ENCODE results near the gene UNC5B.

UNC5B gene

GRCh38 chr10:71312811-71313789, 100.7 kb downstream of the UNC5B start:
- in situ Hi-C loops (cut with HindIII; ENCODE audit: low sequenced_read_pairs), result no loop called here

- in situ Hi-C loops (cut with HindIII; ENCODE audit: low sequenced_read_pairs), result no loop called here
Observed at GRCh38 chr10:71314028-71314693, 101.8 kb downstream of the UNC5B start.

- in situ Hi-C loops (cut with HindIII; ENCODE audit: low sequenced_read_pairs), result no loop called here
Observed at GRCh38 chr10:71314694-71315225, 102.4 kb downstream of the UNC5B start.

GRCh38 chr10:71316056-71316785, 103.9 kb downstream of the UNC5B start:
- in situ Hi-C loops (cut with HindIII; ENCODE audit: low sequenced_read_pairs), result no loop called here

- in situ Hi-C loops (cut with HindIII; ENCODE audit: low sequenced_read_pairs), result no loop called here
Observed at GRCh38 chr10:71316786-71317160, 104.4 kb downstream of the UNC5B start.

GRCh38 chr10:71317739-71318138, 105.4 kb downstream of the UNC5B start:
- in situ Hi-C loops (cut with HindIII; ENCODE audit: low sequenced_read_pairs), result no loop called here

- in situ Hi-C loops (cut with HindIII; ENCODE audit: low sequenced_read_pairs), result no loop called here
Observed at GRCh38 chr10:71319042-71319799, 106.9 kb downstream of the UNC5B start, which contains the start of gene SLC29A3. Gene SLC29A3 (plus strand): TSS chr10:71319259. CDS start chr10:71319310, 51 bp downstream.

GRCh38 chr10:71319800-71320392, 107.5 kb downstream of the UNC5B start:
- in situ Hi-C loops (cut with HindIII; ENCODE audit: low sequenced_read_pairs), result no loop called here

GRCh38 chr10:71320592-71320991, 108.2 kb downstream of the UNC5B start:
- in situ Hi-C loops (cut with HindIII; ENCODE audit: low sequenced_read_pairs), result no loop called here

- in situ Hi-C loops (cut with HindIII; ENCODE audit: low sequenced_read_pairs), result no loop called here
Observed at GRCh38 chr10:71321386-71321785, 109.0 kb downstream of the UNC5B start.

GRCh38 chr10:71323407-71323806, 111.0 kb downstream of the UNC5B start:
- in situ Hi-C loops (cut with HindIII; ENCODE audit: low sequenced_read_pairs), result no loop called here

- in situ Hi-C loops (cut with HindIII; ENCODE audit: low sequenced_read_pairs), result no loop called here
Observed at GRCh38 chr10:71324743-71325142, 112.4 kb downstream of the UNC5B start.

- in situ Hi-C loops (cut with HindIII; ENCODE audit: low sequenced_read_pairs), result no loop called here
Observed at GRCh38 chr10:71325267-71325666, 112.9 kb downstream of the UNC5B start.

- in situ Hi-C loops (cut with HindIII; ENCODE audit: low sequenced_read_pairs), result no loop called here
Observed at GRCh38 chr10:71326464-71326881, 114.1 kb downstream of the UNC5B start.

- in situ Hi-C loops (cut with HindIII; ENCODE audit: low sequenced_read_pairs), result no loop called here
Observed at GRCh38 chr10:71330789-71331404, 118.5 kb downstream of the UNC5B start.

- in situ Hi-C loops (cut with HindIII; ENCODE audit: low sequenced_read_pairs), result no loop called here
Observed at GRCh38 chr10:71331736-71332135, 119.4 kb downstream of the UNC5B start.

GRCh38 chr10:71332466-71332865, 120.1 kb downstream of the UNC5B start:
- in situ Hi-C loops (cut with HindIII; ENCODE audit: low sequenced_read_pairs), result no loop called here

- in situ Hi-C loops (cut with HindIII; ENCODE audit: low sequenced_read_pairs), result no loop called here
Observed at GRCh38 chr10:71333129-71333887, 120.9 kb downstream of the UNC5B start.

All from endothelial cell of hepatic sinusoid (primary cell).